NCI-H1417 (cell line): ENCODE results near the gene SPPL3.

Experiments
- DNase-seq, 3 experiments: peaks; one replicate each; lab custom pipeline; 2025; lab: John Stamatoyannopoulos, UW

The SPPL3 gene

DNA sequence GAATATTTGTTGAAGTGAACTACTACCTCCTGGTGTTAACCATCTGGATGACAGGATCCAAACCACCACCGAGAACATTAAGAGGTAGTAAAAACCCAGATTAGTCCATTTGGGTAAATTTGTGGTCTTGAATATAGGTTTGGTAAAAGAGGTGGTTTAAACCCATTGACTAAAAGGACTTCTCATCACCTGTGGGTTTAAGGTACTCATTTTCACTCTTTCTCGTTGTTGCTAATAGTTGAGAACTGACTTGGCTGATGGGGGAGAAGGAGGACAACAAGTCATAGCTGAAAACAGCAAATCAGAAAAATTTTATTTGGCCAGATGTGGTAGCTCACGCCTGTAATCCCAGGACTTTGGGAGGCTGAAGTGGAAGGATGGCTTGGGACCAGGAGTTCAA, 119.4 kb downstream of the SPPL3 start:
- DNase-seq = no peak

DNA sequence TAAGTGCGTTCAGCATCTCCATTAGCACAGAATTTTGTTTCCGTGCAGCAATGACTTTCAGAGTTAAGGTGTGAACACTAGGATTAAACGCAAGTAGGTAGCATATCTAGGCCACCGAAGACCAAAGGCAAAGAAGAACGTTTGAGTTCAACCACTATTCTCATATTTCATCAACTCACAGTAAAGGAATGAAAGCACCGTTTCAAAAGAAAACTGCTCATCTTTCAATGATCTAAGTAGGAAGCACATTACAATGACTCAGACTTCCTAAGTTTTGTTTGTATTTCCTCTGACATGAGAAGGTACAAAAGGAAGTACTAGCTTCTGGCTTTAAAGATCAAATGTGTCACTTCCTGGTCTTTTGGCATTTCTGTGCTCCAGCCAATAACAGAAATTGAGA, 121.0 kb downstream of the SPPL3 start:
- no peak for DNase-seq

DNA sequence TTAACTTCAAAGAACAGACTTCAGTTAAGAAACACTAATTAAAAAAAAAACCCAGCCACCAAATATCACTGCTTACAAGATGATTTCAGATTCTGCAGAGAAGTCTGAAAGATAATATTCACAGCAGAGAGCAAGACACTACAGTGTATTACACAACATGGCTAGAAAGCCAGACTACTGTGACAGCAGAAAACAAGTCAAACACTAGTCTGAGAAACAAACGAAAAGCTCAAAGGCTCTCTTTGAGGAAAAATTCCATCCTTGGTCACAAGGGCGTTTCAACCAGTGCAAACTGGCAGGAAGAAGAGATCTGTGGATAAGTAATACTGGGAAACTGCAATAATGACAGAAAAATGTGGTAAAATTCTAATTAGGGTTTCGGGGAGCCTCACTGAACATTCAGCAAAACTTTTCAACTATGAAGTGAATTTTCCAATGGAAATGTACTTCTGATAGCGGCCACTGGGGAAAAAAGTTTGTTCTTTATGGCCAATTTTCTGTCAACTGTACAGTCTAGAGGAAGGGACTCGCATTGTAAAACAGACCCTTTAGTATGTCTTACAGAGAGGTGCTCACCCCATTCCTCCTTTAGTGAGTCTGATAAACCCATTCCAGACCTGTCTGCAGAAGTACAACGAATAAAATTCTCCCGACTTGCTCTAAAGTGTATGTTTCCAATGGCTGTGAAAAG, 128.2 kb downstream of the SPPL3 start:
- no peak for DNase-seq

DNA sequence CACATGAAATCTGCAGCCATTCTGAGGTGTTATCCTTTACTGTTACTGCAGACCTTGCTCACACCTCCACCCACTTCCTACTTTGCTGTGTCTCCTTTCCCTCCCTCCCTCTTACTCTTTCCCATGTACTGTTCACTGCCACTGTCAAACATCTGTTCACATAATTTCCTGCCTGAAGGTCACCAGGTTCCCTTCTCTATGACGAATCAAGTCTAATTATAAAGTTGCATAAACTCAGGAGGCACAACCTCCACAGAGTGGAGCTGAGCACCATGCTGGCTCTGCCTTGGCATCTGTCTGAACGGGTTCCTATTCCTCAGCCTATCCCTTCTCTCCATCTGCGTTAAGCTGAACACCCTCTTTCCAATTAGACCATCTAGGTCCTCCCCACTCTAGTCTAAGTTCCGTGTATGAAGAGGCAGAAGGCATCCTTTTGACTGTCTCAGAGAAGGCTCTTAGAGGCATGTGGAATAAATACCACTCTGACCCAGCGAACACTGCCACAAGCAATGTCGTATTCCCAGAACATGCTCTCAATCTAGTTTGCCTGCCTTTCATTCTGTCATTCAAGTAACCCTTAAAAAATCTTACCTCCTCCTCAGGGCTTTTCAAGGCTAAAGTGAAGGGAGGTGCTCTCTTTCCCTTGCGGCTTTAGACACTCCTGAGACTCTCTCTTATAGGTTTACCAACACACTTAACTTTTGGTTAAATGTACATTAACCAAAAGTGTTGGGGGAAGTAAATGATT, 129.8 kb downstream of the SPPL3 start:
- no peak for DNase-seq

DNA sequence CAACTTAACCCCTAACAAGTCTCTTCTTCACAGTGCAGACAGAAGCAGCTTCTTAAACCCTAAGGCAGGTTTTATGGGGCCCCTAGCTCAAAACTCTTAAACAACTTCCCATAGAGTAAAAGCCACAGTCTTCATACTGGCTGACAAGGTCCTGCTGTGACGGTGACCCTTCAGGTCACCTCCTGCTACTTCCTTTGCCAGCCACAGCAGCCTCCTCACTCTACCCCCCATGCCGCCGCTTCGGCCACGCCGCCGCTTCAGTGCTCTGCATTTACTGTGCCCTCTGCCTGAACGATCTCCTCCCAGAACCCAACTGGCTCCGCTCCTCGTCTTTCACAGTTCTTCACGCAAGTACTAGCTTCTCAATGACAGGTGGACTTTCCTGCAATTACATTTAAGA, 133.1 kb downstream of the SPPL3 start:
- no peak for DNase-seq

DNA sequence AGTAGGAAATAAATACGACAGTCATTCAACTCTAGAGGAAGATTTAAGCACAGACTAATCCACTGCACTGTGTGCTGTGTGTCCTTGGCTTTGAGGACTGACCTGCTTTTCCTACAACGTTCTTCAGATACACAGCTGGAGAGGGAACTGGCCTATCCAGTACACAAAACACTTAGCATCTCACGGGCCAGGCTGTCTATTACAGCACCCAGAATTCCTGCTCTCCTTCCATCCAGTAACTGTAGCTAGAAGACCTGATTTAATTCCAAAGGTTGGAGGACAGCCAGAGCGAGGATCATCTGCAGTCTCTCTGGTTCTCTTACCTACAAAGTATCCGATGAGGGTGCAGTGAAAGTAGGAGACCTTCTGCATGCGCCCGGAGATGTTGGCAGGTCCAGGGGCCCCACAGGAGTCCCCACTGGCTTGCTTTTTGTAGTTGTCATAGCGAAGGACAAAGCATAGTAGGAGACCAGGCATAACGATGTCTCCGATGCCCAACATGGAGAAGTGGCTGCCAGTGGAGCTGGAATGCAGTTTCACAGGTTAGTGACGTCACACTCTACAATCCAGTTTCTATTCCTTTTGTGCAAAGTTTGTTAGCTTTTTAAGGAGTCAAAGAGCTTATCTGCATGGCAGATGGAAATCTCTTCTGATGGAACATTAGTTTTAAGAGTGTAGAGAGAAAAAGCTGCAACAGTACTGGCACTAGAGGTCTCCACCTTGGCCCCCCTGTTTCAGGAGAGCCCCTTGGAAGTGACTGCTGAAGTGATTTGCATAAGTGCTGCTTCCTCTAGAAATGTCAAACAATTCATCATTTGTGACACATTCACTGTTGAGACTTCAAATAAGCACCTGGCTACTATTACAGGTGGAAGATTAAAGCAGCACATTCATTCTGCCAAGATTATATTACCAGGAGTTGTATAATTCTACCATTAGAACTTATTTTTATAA, 136.8 kb downstream of the SPPL3 start:
- peak in 2 of 3 experiments; percentile 29 to 65 for DNase-seq

DNA sequence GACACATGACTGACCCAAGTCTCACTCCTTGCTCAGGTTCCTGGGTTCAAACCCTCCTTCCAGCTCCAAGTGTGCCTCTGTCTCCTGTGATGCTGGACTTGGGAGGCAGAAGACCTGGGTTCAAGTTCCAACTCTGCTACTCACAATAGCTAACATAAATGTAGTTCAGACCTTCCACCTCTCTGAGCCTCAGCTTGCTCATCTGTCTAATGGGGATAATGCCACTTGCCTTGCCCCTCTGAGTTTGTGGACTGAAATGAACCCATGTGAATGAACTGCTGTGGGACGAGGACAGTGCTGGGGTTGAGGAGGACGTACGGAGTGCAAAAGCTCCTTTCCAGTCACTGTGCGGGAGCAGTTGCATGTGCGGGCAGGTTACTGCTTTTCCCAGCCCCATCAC, 137.6 kb downstream of the SPPL3 start:
- DNase-seq = no peak

DNA sequence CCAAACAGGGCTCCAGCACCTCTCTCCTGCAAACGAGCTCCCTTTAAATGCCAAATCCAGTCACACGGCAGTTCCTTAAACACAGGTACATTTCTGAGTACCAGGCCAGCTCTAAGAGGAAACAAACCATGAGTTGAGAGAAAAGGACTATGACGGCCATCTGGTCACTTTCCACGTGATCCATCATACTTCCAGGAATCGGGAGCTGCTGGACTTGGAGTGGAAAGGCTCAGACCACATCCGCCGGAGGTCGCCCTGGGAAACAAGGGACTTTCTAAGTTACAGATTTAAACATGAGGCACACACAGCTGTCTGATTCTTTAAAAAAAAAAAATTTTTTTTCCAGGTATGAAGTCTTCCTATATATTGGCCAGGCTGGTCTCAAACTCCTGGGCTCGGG, 139.3 kb downstream of the SPPL3 start:
- no peak for DNase-seq

DNA sequence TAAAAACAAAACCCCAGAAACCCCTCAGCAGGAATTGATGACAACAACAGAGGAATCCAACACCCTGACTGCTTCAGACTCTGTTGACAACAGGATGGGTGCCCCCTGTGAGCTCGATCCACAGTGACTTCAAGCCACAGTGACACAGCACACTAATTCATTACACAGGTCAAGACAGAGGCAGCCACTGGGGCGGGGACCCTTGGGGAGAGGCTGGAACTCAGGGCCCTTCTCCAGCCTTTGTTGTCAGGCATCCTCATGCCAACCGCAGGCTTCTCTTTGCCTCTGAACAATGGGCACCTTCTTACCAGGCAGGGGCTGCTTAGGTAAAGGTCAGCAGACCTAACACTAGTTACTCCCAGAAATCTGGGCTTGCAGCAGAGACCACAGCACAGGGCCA, 140.9 kb downstream of the SPPL3 start:
- no peak for DNase-seq

DNA sequence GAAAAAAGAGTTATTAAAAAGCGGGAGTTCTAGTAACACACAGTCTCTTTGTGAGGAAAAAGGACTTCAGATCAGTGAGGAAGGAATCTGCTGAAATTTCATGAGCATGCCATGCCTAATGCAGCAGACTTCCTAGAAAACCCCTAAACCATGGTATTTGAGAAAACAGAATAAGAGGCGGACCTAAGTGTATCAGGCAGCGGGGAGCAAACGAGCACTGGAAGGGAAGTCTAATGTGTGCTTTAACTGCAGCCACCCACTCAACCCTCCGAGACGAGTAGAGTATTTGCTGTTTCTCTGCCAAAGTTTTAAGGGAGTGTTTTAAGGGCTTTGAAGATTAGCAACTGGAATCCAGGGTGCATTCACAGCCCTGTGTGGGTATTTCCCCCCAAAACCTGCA, 142.1 kb downstream of the SPPL3 start:
- peak in 1 of 3 experiments; percentile 54 for DNase-seq

DNA sequence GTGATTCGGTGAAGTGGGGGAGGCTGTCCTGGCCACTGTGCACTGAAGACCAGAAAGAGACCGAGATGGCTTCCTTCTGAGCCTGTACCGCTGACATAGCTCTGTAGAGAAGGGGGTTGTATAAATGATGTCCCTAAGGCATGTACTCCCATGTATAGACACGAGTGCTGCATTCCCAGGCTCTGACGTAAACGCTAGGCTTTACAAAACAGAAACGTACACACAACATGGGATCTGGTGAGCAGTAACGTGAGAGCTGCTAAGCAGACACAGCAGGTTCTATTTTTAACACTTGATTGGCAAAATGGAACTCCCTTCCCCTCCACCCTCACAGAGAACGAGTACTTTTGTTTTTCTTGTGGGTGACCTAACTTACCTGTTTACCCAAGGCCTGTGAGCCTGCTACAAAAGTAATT, 142.6 kb downstream of the SPPL3 start:
- peak in 2 of 3 experiments; percentile 43 to 77 for DNase-seq

DNA sequence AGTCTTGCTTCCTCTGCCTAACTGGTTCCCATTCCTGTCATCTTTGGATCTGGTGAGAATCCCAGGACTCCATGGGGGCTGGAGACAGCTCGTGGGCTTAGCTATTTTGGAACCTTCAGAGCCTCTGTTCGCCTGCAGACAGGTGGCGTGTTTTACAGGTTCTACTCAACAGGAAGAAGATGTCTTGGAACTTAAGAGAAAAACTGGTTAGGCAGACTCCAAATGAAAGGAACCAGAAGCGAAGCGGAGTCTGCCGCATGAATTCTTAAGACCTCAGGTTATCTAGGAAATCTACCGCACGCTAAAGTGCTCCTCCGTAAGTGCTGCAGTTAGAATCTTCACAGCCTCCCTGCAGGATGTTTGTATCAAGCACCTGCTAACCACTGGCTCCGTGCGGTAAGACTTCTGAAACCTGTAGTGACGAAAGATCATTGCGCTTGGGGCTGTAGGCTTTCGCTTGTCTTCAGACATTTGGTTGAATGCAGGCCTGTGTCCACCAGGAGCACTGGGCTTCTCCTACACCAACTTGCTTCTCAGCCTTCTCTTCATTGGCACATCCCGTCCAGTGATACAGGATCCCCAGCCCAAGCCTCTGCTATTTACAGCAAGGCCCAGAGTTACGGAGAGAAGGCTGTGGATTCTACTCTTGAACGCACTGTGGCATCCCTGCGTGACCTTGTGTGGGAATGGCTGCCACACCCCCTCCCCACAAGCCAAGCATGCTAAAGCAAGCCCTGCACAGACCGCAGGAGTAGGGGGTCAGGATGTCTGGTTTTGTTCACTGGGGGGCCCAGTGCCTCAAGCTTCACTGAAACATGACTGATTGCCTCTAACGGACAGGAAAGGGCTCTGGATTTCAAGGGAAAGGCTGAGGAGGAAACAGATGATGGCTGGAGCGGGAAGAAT, 143.6 kb downstream of the SPPL3 start:
- DNase-seq = peak in 2 of 3 experiments; percentile 43 to 59

DNA sequence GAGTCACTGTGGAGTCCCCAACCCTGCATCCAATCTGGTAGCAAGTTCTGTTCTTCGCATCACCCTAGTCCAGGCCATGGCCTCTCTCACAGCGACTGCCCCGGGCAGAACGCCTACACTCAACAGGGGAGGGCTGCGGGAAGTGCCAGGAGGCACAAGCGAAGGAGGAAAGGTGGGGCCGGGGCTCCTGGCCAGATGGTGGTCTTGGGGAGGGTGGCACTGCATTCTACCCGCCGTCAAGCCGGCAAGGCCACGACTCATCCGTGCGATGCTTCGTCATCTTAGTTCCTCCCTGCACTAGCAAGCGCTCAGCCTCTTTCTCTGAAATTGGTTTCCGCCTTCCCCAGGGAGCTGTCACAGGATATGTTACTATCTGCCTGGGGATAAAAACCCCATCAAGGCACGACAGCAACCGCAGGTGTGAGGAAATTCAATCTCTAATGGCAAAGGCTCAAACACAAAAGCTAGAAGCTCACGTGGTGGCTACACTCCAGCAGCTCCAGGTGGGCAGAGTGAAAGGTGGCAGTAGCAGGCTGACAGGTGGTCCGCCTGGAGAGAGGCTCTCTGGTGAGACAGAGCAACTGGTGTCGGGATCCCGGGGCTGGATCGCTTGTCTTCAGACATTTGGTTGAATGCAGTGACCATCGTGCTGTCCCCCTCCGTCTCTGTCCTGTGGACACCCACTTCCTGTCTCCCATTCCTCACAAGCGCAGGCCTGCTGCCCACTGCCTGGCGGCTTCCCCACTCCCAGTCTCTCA, 144.4 kb downstream of the SPPL3 start:
- DNase-seq = peak; percentile 81 to 99 (median 98)

DNA sequence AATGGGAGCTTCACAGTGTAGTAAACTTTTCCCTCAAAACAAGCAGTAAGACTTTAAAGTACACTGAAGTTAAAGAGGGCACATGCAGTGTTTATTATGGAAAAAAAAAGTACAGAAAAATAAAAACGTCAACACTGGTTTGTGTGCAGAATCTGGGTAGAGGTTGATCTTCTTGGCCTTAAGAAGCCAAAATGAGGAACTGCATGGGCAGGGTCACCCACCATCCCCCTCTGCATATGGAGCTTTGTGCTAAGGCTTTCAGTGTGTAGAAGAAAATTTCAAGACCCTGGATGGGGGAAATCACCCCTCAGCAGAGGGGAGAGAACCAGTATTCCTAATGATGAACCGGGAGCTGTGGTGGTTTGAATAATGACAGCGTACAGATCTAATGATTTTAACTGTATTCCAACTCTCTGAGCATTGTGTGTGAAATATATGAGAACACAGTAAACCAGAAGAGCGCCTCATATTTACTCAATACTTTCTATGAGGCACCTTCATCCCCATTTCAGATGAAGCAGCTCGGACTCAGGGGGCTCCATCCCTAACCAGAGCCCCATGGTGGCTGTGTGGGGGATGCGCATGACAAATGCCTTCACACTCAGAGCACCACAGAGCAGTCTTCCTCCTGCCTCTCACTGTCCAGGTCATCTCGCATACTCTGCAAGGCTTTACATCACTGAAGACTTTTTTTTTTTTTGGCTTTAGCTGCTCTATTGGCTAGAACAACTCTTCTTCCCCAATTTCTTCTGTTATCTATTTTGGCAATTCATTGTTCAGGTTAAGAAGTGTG, 145.2 kb downstream of the SPPL3 start:
- DNase-seq = no peak

DNA sequence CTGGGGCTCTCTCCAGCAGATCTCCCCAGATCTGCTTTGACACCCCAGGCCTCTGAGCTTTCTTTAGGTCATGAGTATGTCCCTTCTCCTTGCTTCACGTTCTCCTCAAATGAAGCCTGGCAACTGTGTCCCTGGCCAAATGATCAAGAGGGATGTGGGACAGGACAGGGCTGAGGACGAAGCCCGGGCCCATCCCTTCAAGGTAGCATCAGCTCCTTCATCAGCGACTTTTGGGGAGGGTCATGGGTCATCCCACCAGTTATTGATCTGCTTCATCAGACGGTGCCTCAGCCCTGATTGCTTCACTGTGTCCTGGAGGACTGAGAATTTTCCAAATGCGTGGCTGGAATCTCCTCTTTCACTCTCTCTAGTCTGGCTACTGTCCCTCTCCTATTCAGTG, 146.2 kb downstream of the SPPL3 start:
- no peak for DNase-seq

DNA sequence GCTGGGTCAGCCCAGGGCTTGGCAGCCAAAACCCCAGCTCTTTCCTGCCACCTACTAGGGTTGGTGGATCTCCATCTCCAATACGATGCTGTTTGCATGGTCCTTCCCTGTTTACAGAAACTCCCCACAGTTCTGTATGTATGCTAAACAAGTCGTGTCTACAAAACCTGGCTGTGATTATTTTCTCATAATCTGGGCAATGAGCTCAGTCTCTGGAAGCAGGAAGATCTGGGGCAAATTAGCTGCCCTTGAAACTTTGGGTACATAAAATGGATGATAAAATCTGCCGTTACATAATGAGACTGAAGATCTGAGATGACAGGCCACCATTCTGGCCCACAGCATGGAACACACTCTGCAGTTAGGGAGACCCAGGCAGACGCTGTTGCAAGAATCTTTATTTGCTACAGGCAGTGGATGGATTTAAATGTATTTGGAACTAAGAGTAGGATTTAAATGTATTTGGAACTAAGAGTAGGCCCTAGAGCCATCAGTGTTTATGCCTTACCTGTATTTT, 146.9 kb downstream of the SPPL3 start:
- no peak for DNase-seq

DNA sequence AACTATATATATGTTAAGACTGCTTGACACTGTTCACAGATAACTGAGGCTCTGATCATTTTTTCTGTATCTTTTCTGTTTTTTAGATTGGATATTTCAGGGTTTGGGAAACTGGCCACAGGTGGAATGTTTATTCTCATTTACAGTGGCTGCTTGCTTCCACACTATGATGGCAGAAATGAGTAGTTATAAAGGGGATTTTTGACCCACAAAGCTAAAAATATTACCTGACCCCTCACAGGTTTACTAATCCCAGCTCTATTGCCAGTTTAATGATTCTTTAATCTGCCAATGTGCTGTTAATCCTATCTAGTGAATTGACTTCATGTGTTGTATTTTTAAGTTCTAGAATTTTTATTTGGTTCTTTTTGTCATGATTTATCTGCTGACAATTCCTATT, 148.9 kb downstream of the SPPL3 start:
- DNase-seq = no peak

DNA sequence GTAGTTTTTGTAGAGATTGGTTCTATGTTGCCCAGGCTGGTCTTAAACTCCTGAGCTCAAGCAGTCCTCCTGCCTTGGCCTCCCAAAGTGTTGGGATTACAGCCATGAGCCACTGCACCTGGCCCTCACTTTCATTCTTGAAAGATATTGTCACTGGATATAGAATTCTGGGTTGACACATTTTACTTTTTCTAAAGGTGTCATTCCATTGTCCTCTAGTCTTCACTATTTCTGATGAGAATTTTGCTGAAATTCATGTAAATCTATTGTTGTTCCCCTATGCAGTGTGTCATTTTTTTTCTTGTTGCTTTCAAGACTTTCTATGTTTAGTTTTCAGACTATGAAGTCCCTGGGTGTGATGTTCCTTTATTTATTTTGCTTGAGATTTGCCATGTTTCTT, 149.4 kb downstream of the SPPL3 start:
- no peak for DNase-seq

DNA sequence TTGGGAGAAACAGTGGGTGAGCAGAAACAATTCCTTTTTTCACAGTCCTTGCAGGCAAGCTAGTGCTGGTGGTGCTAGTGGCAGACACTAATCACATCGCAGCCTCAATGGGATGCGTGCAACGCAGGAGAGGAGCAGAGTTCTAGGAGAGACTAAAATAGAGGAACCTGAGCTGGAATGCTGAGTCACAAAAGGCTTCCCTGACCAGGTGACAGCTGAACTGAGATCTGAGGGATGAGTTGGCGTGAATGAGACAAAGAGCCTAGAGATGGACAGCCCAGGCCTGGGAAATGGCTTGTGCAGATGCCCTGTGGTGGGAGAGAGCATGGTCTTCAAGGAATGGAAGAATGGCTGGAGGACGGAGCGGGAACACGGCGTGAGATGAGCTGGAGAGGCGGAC, 152.8 kb downstream of the SPPL3 start:
- no peak for DNase-seq

DNA sequence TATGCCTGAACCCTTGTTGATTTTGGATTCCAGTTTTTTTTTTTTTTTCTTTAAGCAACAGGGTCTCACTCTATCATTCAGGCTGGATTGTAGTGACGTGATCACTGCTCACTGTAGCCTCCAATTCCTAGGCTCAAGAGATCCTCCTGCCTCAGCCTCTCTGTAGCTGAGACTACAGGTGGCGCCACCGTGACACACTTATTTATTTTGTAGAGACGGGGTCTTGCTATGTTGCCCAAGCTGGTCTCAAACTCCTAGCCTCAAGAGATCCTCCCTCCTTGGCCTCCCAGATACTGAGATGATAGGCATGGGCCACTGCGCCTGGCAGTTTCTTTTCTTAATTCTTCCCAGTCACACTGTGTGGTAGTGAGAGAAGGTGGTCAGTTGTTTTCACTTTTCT, 153.4 kb downstream of the SPPL3 start:
- DNase-seq = no peak
